Measurements from ENCODE around the gene TTC22.
"Not testable (repeated sequence)": the region's sequence is repeated elsewhere in the genome, so short reads cannot be mapped to it uniquely, and the experiment has no call there.

Gene TTC22

GRCh38 chr1:54781023-54781723, 19.9 kb downstream of the TTC22 start:
- no peak for DNase-seq

GRCh38 chr1:54777431-54777830, 23.7 kb downstream of the TTC22 start:
- no peak for DNase-seq

- no peak for DNase-seq
Observed at GRCh38 chr1:54777011-54777410, 24.1 kb downstream of the TTC22 start.

GRCh38 chr1:54775828-54776721, 25.0 kb downstream of the TTC22 start:
- DNase-seq, result not testable (repeated sequence)

- DNase-seq, result no peak
Observed at GRCh38 chr1:54774820-54775498, 26.2 kb downstream of the TTC22 start.

- no peak for DNase-seq
Observed at GRCh38 chr1:54772951-54773350, 28.2 kb downstream of the TTC22 start.

- DNase-seq, result no peak
Observed at GRCh38 chr1:54768093-54768492, 33.0 kb downstream of the TTC22 start.

GRCh38 chr1:54767526-54767925, 33.6 kb downstream of the TTC22 start:
- no peak for DNase-seq

- no peak for DNase-seq
Observed at GRCh38 chr1:54766726-54767125, 34.4 kb downstream of the TTC22 start.

GRCh38 chr1:54764922-54765561, 36.1 kb downstream of the TTC22 start:
- no peak for DNase-seq

GRCh38 chr1:54764133-54764921, 36.8 kb downstream of the TTC22 start, which contains the start of gene PARS2:
Gene PARS2 (minus strand): TSS chr1:54764523. CDS start chr1:54759161, 5,362 bp downstream.
- peak; percentile 97 for DNase-seq

- no peak for DNase-seq
Observed at GRCh38 chr1:54763816-54764132, 37.3 kb downstream of the TTC22 start.

GRCh38 chr1:54758678-54759348, 42.3 kb downstream of the TTC22 start:
- DNase-seq, result no peak

- DNase-seq, result no peak
Observed at GRCh38 chr1:54757833-54758232, 43.3 kb downstream of the TTC22 start.

- DNase-seq, result no peak
Observed at GRCh38 chr1:54754486-54755285, 46.4 kb downstream of the TTC22 start.

GRCh38 chr1:54754045-54754444, 47.1 kb downstream of the TTC22 start:
- DNase-seq, result no peak

- DNase-seq, result no peak
Observed at GRCh38 chr1:54751426-54751825, 49.7 kb downstream of the TTC22 start.

- DNase-seq, result no peak
Observed at GRCh38 chr1:54750596-54750995, 50.5 kb downstream of the TTC22 start.

GRCh38 chr1:54748094-54748835, 52.9 kb downstream of the TTC22 start:
- no peak for DNase-seq

GRCh38 chr1:54745864-54746263, 55.3 kb downstream of the TTC22 start:
- no peak for DNase-seq
